IMR-90 (cell line): ENCODE data around the gene ELMO1. TPM values are rescaled to one million over a fixed set of nuclear protein-coding genes. Genes with fewer than 3 reads are reported as not detected.

Experiments used
- ATAC-seq: fragments of 200-7000 bp; cut with Tn5 transposase; 2 replicates; pipeline ENCODE4 v1.9.1; 2020; ENCODE audit warnings: low read depth, mild to moderate bottlenecking, moderate library complexity
- BruUV-seq: library from RNA; stranded (reverse); fragments of 400-500 nt; replicated peaks from 2 replicates; lab custom pipeline; 2021; lab: Mats Ljungman, UMichigan
- CTCF ChIA-PET: fragments of 300-600 bp; formaldehyde crosslinking; extraction: SDS; loops from one replicate; lab custom pipeline; 2021; ENCODE audit warnings: antibody characterized with exemption; lab: Yijun Ruan, JAX
- POLR2A ChIA-PET: fragments of 300-600 bp; sonication (Branson Sonifier 250); formaldehyde crosslinking; loops from one replicate; lab custom pipeline; 2022; ENCODE audit warnings: antibody characterized with exemption; ENCODE audit not compliant: unreplicated experiment; lab: Charles Lee
- DNase-seq: peaks from one replicate; pipeline ENCODE4 v3.0.0; 2013
- H2AFZ ChIP-seq: replicated peaks from 2 replicates; pipeline ENCODE3; 2013; ENCODE audit warnings: low read length, mild to moderate bottlenecking; ENCODE audit not compliant: poor library complexity
- H2AK5ac ChIP-seq: 2 replicates; pipeline ENCODE4 v1.6.1; 2013; ENCODE audit warnings: low read depth, low read length, inconsistent platforms
- H2AK9ac ChIP-seq: replicated peaks from 2 replicates; pipeline ENCODE3; 2013; ENCODE audit warnings: mild to moderate bottlenecking, low read depth, low read length, moderate library complexity; ENCODE audit not compliant: poor library complexity
- H2BK120ac ChIP-seq: 2 replicates; pipeline ENCODE4 v1.6.1; 2013; ENCODE audit warnings: low read depth, low read length, inconsistent platforms
- H2BK15ac ChIP-seq: 3 replicates; pipeline ENCODE4 v1.6.1; 2013; ENCODE audit warnings: low read depth, low read length, inconsistent platforms
- H2BK20ac ChIP-seq: 2 replicates; pipeline ENCODE4 v1.6.1; 2013; ENCODE audit warnings: low read depth, mild to moderate bottlenecking, inconsistent platforms, low read length, moderate library complexity
- H2BK5ac ChIP-seq: 2 replicates; pipeline ENCODE4 v1.6.1; 2013; ENCODE audit warnings: mild to moderate bottlenecking, low read depth, low read length, inconsistent platforms; ENCODE audit not compliant: poor library complexity, severe bottlenecking
- H3K14ac ChIP-seq: replicated peaks from 2 replicates; pipeline ENCODE4 v1.6.1; 2013; ENCODE audit warnings: low read depth, low read length, inconsistent platforms
- H3K18ac ChIP-seq: 2 replicates; pipeline ENCODE4 v1.6.1; 2013; ENCODE audit warnings: low read depth, low read length, control low read depth
- H3K23ac ChIP-seq: 2 replicates; pipeline ENCODE4 v1.6.1; 2013; ENCODE audit warnings: low read depth, low read length, inconsistent platforms
- H3K27ac ChIP-seq: 2 replicates; pipeline ENCODE4 v1.5.1; 2013; ENCODE audit warnings: mild to moderate bottlenecking, control low read depth, low read length; ENCODE audit not compliant: insufficient read depth
- H3K27me3 ChIP-seq: 2 replicates; pipeline ENCODE4 v1.6.1; 2013; ENCODE audit warnings: low read length; ENCODE audit not compliant: control insufficient read depth, insufficient read depth
- H3K36me3 ChIP-seq: 2 replicates; pipeline ENCODE4 v1.6.1; 2013; ENCODE audit warnings: low read length, mixed read lengths; ENCODE audit not compliant: control insufficient read depth, insufficient read depth
- H3K4ac ChIP-seq: 2 replicates; pipeline ENCODE4 v1.6.1; 2013; ENCODE audit warnings: low read depth, low read length, inconsistent platforms
- H3K4me1 ChIP-seq: 2 replicates; pipeline ENCODE4 v1.6.1; 2013; ENCODE audit warnings: low read length, mixed read lengths; ENCODE audit not compliant: control insufficient read depth, insufficient read depth
- H3K4me2 ChIP-seq: 2 replicates; pipeline ENCODE4 v1.6.1; 2013; ENCODE audit warnings: low read depth, mild to moderate bottlenecking, control low read depth, low read length, moderate library complexity
- H3K4me3 ChIP-seq: 2 replicates; pipeline ENCODE4 v1.5.1; 2013; ENCODE audit warnings: low read depth, mild to moderate bottlenecking, control low read depth, low read length, moderate library complexity; ENCODE audit not compliant: insufficient read depth
- H3K56ac ChIP-seq: 2 replicates; pipeline ENCODE4 v1.6.1; 2013; ENCODE audit warnings: low read length, inconsistent platforms; ENCODE audit not compliant: insufficient read depth; ENCODE audit errors: extremely low read depth
- H3K79me1 ChIP-seq, 2 experiments: 2 replicates each; pipeline ENCODE4 v1.6.1; 2013; ENCODE audit warnings: low read length in 2 of 2, inconsistent platforms in 1 of 2, low read depth in 1 of 2
- H3K9ac ChIP-seq: 2 replicates; pipeline ENCODE4 v1.6.1; 2013; ENCODE audit warnings: low read depth, low read length, control low read depth
- H3K9me1 ChIP-seq: 2 replicates; pipeline ENCODE4 v1.6.1; 2013; ENCODE audit warnings: low read length, inconsistent platforms; ENCODE audit not compliant: insufficient read depth
- H3K9me3 ChIP-seq: 2 replicates; pipeline ENCODE4 v1.6.1; 2013; ENCODE audit warnings: low read length; ENCODE audit not compliant: control insufficient read depth, insufficient read depth
- H4K20me1 ChIP-seq: 2 replicates; pipeline ENCODE4 v1.6.1; 2013; ENCODE audit warnings: low read length, inconsistent platforms; ENCODE audit not compliant: insufficient read depth
- H4K5ac ChIP-seq: 2 replicates; pipeline ENCODE4 v1.6.1; 2013; ENCODE audit warnings: mild to moderate bottlenecking, low read depth, low read length, control low read depth
- H4K8ac ChIP-seq, 2 experiments: 2 replicates each; pipeline ENCODE4 v1.6.1; 2013; ENCODE audit warnings: low read depth in 2 of 2, low read length in 2 of 2, control low read depth in 1 of 2, inconsistent platforms in 1 of 2
- H4K91ac ChIP-seq: 2 replicates; pipeline ENCODE4 v1.6.1; 2013; ENCODE audit warnings: low read depth, low read length, inconsistent platforms; ENCODE audit not compliant: insufficient read depth
- BHLHE40 ChIP-seq: fragments of 150-350 bp; IDR thresholded peaks from 2 replicates; pipeline ENCODE4 v1.6.1; 2016; ENCODE audit warnings: mild to moderate bottlenecking, low read depth, low read length
- CEBPB ChIP-seq: IDR thresholded peaks from 2 replicates; pipeline ENCODE4 v1.6.1; 2012; ENCODE audit warnings: low read depth, low read length, improper control_type of control experiment
- CHD1 ChIP-seq: IDR thresholded peaks from 2 replicates; pipeline ENCODE4 v1.6.1; 2012; ENCODE audit warnings: low read depth, low read length, improper control_type of control experiment
- FOS ChIP-seq: fragments of 150-350 bp; IDR thresholded peaks from 2 replicates; pipeline ENCODE4 v1.6.1; 2016; ENCODE audit warnings: low read depth, low read length
- MAFK ChIP-seq: IDR thresholded peaks from 2 replicates; pipeline ENCODE4 v1.6.1; 2012; ENCODE audit warnings: low read depth, low read length, improper control_type of control experiment
- MAZ ChIP-seq: IDR thresholded peaks from 2 replicates; pipeline ENCODE4 v1.6.1; 2012; ENCODE audit warnings: low read depth, mild to moderate bottlenecking, low read length, improper control_type of control experiment, moderate library complexity, borderline replicate concordance
- MXI1 ChIP-seq: IDR thresholded peaks from 2 replicates; pipeline ENCODE4 v1.6.1; 2012; ENCODE audit warnings: low read depth, mild to moderate bottlenecking, low read length, moderate library complexity, borderline replicate concordance
- NFE2L2 ChIP-seq: fragments of 150-350 bp; IDR thresholded peaks from 2 replicates; pipeline ENCODE4 v1.6.1; 2016; ENCODE audit warnings: low read depth, mild to moderate bottlenecking, low read length
- POLR2A ChIP-seq: IDR thresholded peaks from 2 replicates; pipeline ENCODE4 v1.6.1; 2012; ENCODE audit warnings: mild to moderate bottlenecking, low read depth, low read length
- RAD21 ChIP-seq: IDR thresholded peaks from 2 replicates; pipeline ENCODE4 v1.6.1; 2012; ENCODE audit warnings: low read length, improper control_type of control experiment
- RCOR1 ChIP-seq: IDR thresholded peaks from 2 replicates; pipeline ENCODE4 v1.6.1; 2012; ENCODE audit warnings: mild to moderate bottlenecking, low read length, improper control_type of control experiment; ENCODE audit not compliant: insufficient replicate concordance
- RFX5 ChIP-seq: IDR thresholded peaks from 2 replicates; pipeline ENCODE4 v1.8.0; 2012; ENCODE audit warnings: low read depth, mild to moderate bottlenecking, low read length, moderate library complexity
- SMC3 ChIP-seq: fragments of 150-350 bp; IDR thresholded peaks from 2 replicates; pipeline ENCODE4 v1.6.1; 2016; ENCODE audit warnings: low read depth, mild to moderate bottlenecking, antibody characterized with exemption, low read length, moderate library complexity
- WGBS, 2 experiments: methylation state at CpG; one replicate each; pipeline versions ENCODE4 v1.1.5 to v1.1.7; 2013; ENCODE audit warnings: missing lambda C conversion rate in 2 of 2; ENCODE audit not compliant: insufficient read length in 1 of 2; ENCODE audit errors: extremely low coverage in 2 of 2; 5-methylcytosine and 5-hydroxymethylcytosine counted together
- dilution Hi-C: fragments of 300-500 bp; cut with HindIII; formaldehyde crosslinking; loops from one replicate; pipeline ENCODE4 v1.14.3; 2018; ENCODE audit warnings: low sequenced_read_pairs; ENCODE audit not compliant: unreplicated experiment
- in situ Hi-C: fragments of 300-500 bp; cut with MboI; formaldehyde crosslinking; loops from 3 replicates; pipeline ENCODE4 v1.14.3; 2019; ENCODE audit warnings: low sequenced_read_pairs, inconsistent platforms, mixed read lengths
- intact Hi-C: fragments of 100-400 bp; cut with micrococcal nuclease; formaldehyde crosslinking; loops from 2 replicates; pipeline ENCODE4 v1.10.0; 2022
- polyA plus RNA-seq, 3 experiments: library from polyadenylated mRNA; depleted of rRNA; stranded (reverse); fragments of >200 nt; gene quantifications; 2 replicates each; pipeline ENCODE4 v1.2.3, GENCODE V29; 2012; ENCODE audit warnings: low replicate concordance in 1 of 3
- total RNA-seq: library from RNA; depleted of rRNA; stranded (reverse); fragments of >200 nt; gene quantifications from 2 replicates; pipeline ENCODE4 v1.2.3, GENCODE V29; 2012
- TF ChIP-seq, protein P1 (sequence below): fragments of 150-350 bp; IDR thresholded peaks from 2 replicates; pipeline ENCODE4 v1.6.1; 2016; ENCODE audit warnings: low read depth, mild to moderate bottlenecking, low read length, moderate library complexity, borderline replicate concordance
- TF ChIP-seq, protein P2 (sequence below): conservative IDR thresholded peaks from 2 replicates; pipeline ENCODE4 v1.5.1; 2012; ENCODE audit warnings: mild to moderate bottlenecking, low read depth, low read length, improper control_type of control experiment
- TF ChIP-seq, protein P3 (sequence below): fragments of 150-350 bp; IDR thresholded peaks from 2 replicates; pipeline ENCODE4 v1.6.1; 2017; ENCODE audit warnings: mild to moderate bottlenecking, antibody characterized with exemption, low read length, low read depth

The ELMO1 gene
- total and polyA plus RNA-seq, 2 of the 4 experiments (the other 2 are of a cell fraction), result 0.03 TPM; not detected in 1

DNA sequence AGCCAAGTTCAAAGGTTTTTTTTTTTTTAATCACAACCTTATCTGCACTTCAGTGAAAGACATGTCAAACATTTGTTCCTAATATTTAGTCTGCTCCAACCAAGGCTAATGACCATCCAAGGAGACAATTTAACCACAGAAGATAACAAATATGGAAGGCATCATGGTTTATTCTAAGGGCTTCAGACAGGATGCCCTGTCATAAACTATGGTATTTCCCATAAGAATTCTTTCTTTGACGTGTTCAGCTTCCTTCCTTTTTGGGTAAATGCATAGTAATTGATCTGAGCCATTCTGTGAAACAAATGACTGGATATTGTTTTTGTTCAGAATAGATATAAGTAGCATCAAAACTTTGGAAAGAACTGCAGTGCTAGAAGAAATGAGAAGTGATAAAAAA is 397.9 kb downstream of the ELMO1 start:
- Histone ChIP-seq H4K91ac (no peak overlapping the region), H2AFZ (no peak overlapping the region), H3K18ac (no peak overlapping the region), H3K27me3 (peaks cover 2% of the 10 kb centered on the region; the same call in 1 of the 2 replicates), H2BK120ac (no peak overlapping the region), H3K36me3 (no peaks in the 10 kb centered on the region), H3K9ac (no peak overlapping the region), H3K27ac (no peak overlapping the region), H3K4ac (no peak overlapping the region), H4K5ac (no peak overlapping the region), H4K20me1 (no peaks in the 10 kb centered on the region), H3K14ac (no peak overlapping the region), H3K9me3 (no peaks in the 10 kb centered on the region), H2BK5ac (no peak overlapping the region), H2BK20ac (no peak overlapping the region), H3K4me2 (no peak overlapping the region), H3K4me3 (no peak overlapping the region), H2AK5ac (no peak overlapping the region), H3K9me1 (peaks cover 6% of the 10 kb centered on the region; the same call in 1 of the 2 replicates), H2BK15ac (no peak overlapping the region), H3K23ac (no peak overlapping the region), H3K56ac (no peak overlapping the region), H3K79me1 (no peaks in the 10 kb centered on the region), H3K4me1 (peaks cover 1% of the 10 kb centered on the region; the same call in 1 of the 2 replicates), H4K8ac (no peak overlapping the region), H2AK9ac (no peak overlapping the region)
- TF ChIP-seq MAZ (no peak), RFX5 (no peak), MAFK (no peak), FOS (no peak), RCOR1 (no peak), SMC3 (no peak), CEBPB (no peak), MXI1 (no peak), CHD1 (no peak), RAD21 (no peak), POLR2A (no peak), NFE2L2 (no peak), BHLHE40 (no peak)
- TF ChIP-seq, protein P1, sequence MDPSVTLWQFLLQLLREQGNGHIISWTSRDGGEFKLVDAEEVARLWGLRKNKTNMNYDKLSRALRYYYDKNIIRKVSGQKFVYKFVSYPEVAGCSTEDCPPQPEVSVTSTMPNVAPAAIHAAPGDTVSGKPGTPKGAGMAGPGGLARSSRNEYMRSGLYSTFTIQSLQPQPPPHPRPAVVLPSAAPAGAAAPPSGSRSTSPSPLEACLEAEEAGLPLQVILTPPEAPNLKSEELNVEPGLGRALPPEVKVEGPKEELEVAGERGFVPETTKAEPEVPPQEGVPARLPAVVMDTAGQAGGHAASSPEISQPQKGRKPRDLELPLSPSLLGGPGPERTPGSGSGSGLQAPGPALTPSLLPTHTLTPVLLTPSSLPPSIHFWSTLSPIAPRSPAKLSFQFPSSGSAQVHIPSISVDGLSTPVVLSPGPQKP, result no peak
- TF ChIP-seq, protein P2, sequence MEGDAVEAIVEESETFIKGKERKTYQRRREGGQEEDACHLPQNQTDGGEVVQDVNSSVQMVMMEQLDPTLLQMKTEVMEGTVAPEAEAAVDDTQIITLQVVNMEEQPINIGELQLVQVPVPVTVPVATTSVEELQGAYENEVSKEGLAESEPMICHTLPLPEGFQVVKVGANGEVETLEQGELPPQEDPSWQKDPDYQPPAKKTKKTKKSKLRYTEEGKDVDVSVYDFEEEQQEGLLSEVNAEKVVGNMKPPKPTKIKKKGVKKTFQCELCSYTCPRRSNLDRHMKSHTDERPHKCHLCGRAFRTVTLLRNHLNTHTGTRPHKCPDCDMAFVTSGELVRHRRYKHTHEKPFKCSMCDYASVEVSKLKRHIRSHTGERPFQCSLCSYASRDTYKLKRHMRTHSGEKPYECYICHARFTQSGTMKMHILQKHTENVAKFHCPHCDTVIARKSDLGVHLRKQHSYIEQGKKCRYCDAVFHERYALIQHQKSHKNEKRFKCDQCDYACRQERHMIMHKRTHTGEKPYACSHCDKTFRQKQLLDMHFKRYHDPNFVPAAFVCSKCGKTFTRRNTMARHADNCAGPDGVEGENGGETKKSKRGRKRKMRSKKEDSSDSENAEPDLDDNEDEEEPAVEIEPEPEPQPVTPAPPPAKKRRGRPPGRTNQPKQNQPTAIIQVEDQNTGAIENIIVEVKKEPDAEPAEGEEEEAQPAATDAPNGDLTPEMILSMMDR, result no peak
- TF ChIP-seq, protein P3, sequence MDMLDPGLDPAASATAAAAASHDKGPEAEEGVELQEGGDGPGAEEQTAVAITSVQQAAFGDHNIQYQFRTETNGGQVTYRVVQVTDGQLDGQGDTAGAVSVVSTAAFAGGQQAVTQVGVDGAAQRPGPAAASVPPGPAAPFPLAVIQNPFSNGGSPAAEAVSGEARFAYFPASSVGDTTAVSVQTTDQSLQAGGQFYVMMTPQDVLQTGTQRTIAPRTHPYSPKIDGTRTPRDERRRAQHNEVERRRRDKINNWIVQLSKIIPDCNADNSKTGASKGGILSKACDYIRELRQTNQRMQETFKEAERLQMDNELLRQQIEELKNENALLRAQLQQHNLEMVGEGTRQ, result no peak
- DNase-seq (no peak), ATAC-seq (no peak)
- intact Hi-C loops (no loop called here), in situ Hi-C loops (no loop called here), dilution Hi-C loops (no loop called here)
- ChIA-PET POLR2A (no interaction called here), CTCF (no interaction called here)
- BruUV-seq, result no TSS peak
- WGBS, 2 experiments, result no CpG with 5 or more reads among the region's 1 CpG
